Measurements from ENCODE around the gene GATAD2A.

DNA sequence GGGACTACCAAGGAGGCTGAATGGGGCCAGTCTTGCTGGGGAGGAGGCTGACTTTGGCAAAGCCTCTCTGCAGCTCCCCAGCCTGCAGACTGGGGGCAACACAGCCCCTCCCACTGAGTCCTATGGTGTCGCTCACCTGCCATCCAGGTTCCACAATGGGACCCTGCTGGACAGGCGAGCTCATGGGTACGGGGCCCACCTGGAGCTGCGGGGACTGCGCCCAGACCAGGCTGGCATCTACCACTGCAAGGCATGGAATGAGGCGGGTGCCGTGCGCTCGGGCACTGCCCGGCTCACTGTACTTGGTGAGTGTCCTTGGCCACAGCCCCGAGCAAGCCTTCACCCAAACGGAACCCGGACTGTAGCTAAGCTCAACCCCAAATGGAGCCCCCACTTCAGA, 137.6 kb downstream of the GATAD2A start:
- TF ChIP-seq POLR2A (IDR thresholded peaks at IDR 0.05) (no peak), POLR2AphosphoS5 (IDR thresholded peaks at IDR 0.05) (no peak), CTCF (IDR thresholded peaks at IDR 0.05) (no peak)

Data from transverse colon (tissue), 4 donors.